KMS-11 (cell line): ENCODE results near the gene IL1R2.

Source experiments
- H2AFZ ChIP-seq: fragments of 200-600 bp; sonication (generic); 2 replicates; pipeline ENCODE4 v1.6.1; 2016; ENCODE audit warnings: antibody characterized with exemption, mixed run types, low read depth
- H3K27ac ChIP-seq: fragments of 200-600 bp; sonication (generic); 2 replicates; pipeline ENCODE4 v1.6.1; 2016; ENCODE audit warnings: mild to moderate bottlenecking, mixed run types
- H3K27me3 ChIP-seq: fragments of 200-600 bp; sonication (generic); 2 replicates; pipeline ENCODE4 v1.6.1; 2017; ENCODE audit warnings: mild to moderate bottlenecking, low read depth, mixed run types, moderate library complexity; ENCODE audit not compliant: insufficient read depth
- H3K36me3 ChIP-seq: fragments of 200-600 bp; sonication (generic); 2 replicates; pipeline ENCODE4 v1.6.1; 2017; ENCODE audit warnings: mild to moderate bottlenecking, mixed run types; ENCODE audit not compliant: insufficient read depth
- H3K4me1 ChIP-seq: fragments of 200-600 bp; sonication (generic); 2 replicates; pipeline ENCODE4 v1.6.1; 2016; ENCODE audit warnings: mild to moderate bottlenecking, low read depth, mixed run types; ENCODE audit not compliant: poor library complexity, severe bottlenecking
- H3K4me2 ChIP-seq: fragments of 200-600 bp; sonication (generic); 2 replicates; pipeline ENCODE4 v1.7.0; 2016; ENCODE audit warnings: mild to moderate bottlenecking, mixed run types
- H3K4me3 ChIP-seq: fragments of 200-600 bp; sonication (generic); IDR thresholded peaks from 2 replicates; pipeline ENCODE4 v1.6.1; 2017; ENCODE audit warnings: low read depth, low read length, mixed read lengths; ENCODE audit not compliant: insufficient read depth
- H3K79me2 ChIP-seq: fragments of 200-600 bp; sonication (generic); 2 replicates; pipeline ENCODE4 v1.6.1; 2016; ENCODE audit warnings: low read depth, mixed run types; ENCODE audit not compliant: insufficient read depth
- H3K9ac ChIP-seq: fragments of 200-600 bp; sonication (generic); 2 replicates; pipeline ENCODE4 v1.6.1; 2016; ENCODE audit warnings: mild to moderate bottlenecking, mixed run types
- H4K20me1 ChIP-seq: fragments of 200-600 bp; sonication (generic); 2 replicates; pipeline ENCODE4 v1.6.1; 2016; ENCODE audit warnings: mild to moderate bottlenecking, mixed run types; ENCODE audit not compliant: insufficient read depth
- CTCF ChIP-seq: fragments of 200-600 bp; sonication (generic); conservative IDR thresholded peaks from 2 replicates; pipeline ENCODE4 v1.6.1; 2017; ENCODE audit warnings: low read depth, mild to moderate bottlenecking, antibody characterized with exemption, low read length, moderate library complexity, mixed read lengths

Gene IL1R2

DNA sequence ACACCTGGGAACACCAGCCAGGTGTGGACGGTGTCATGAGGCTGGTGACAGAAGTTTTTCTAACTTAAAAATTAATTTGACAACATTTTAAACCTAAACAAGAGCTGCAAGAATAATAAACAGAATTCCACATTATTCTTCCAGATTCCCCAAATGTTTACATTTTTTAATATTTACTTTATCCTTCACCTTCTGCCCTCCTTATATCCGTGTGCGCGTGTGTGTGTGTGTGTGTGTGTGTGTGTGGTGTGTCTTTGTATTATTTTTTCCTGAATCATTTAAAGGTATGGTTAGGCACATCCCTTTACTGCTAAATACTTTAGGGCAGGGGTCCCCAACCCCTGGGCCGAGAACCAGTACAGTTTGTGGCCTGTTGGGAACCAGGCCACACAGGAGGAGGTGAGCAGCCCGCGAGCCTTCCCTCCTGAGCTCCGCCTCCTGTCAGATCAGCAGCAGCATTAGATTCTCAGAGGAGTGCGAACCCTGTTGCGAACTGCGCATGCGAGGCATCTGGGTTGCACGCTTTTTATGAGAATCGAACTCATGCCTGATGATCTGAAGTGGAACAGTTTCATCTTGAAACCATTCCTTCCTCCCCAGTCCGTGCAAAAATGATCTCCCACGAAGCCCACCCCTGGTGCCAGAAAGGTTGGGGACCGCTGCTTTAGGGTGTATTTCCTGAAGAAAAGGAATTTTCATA is 16.4 kb upstream of the IL1R2 start:
- H3K27me3 ChIP-seq = no peaks in the 10 kb centered on the region
- H4K20me1 ChIP-seq = no peaks in the 10 kb centered on the region
- H3K9ac ChIP-seq = no peak overlapping the region
- no peak overlapping the region for H3K27ac ChIP-seq
- no peak overlapping the region for H2AFZ ChIP-seq
- no peaks in the 10 kb centered on the region for H3K36me3 ChIP-seq
- no peak for TF ChIP-seq CTCF
- no peak overlapping the region for H3K4me3 ChIP-seq
- no peak overlapping the region for H3K4me2 ChIP-seq
- no peaks in the 10 kb centered on the region for H3K79me2 ChIP-seq
- H3K4me1 ChIP-seq = peaks cover 16% of the 10 kb centered on the region

- no peak overlapping the region for H3K4me3 ChIP-seq
- peak overlapping the region; percentile 17; the same call in 1 of the 2 replicates for H2AFZ ChIP-seq
- no peaks in the 10 kb centered on the region for H3K27me3 ChIP-seq
- peaks cover 16% of the 10 kb centered on the region for H3K4me1 ChIP-seq
- no peaks in the 10 kb centered on the region for H3K79me2 ChIP-seq
- H3K27ac ChIP-seq = peak overlapping the region; percentile 44; the same call in 1 of the 2 replicates
- H3K36me3 ChIP-seq = no peaks in the 10 kb centered on the region
- no peak overlapping the region for H3K9ac ChIP-seq
- no peaks in the 10 kb centered on the region for H4K20me1 ChIP-seq
- no peak for TF ChIP-seq CTCF
- H3K4me2 ChIP-seq = peak overlapping the region; percentile 33; the same call in 1 of the 2 replicates
Measured at GRCh38 chr2:101976891-101977290, 14.9 kb upstream of the IL1R2 start.

- H3K27ac ChIP-seq = no peak overlapping the region
- H2AFZ ChIP-seq = no peak overlapping the region
- no peak for TF ChIP-seq CTCF
- H3K4me2 ChIP-seq = no peak overlapping the region
- no peaks in the 10 kb centered on the region for H3K79me2 ChIP-seq
- no peaks in the 10 kb centered on the region for H3K36me3 ChIP-seq
- no peak overlapping the region for H3K9ac ChIP-seq
- peaks cover 16% of the 10 kb centered on the region for H3K4me1 ChIP-seq
- no peaks in the 10 kb centered on the region for H4K20me1 ChIP-seq
- H3K4me3 ChIP-seq = no peak overlapping the region
- H3K27me3 ChIP-seq = no peaks in the 10 kb centered on the region
Measured at GRCh38 chr2:101980368-101980767, 11.4 kb upstream of the IL1R2 start.

DNA sequence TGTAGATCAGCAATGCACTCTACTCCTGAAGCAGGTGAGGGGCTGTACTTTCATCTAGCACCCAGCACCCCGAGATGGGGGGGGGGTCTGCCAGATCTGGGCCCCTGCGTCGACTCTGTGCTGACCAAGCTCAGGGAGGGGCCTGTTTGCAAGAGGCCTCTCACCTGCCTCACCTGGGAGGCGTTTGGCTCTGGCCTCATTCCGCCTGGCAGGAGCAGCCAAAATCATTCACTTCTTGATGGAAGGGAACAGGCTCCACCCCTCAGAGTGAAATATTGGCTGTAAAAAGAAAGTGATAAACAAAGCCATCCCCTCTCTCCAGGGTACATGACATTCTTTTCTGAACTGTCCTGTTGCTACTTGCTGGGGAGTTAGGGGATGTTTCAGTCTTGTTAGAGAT is 10.7 kb upstream of the IL1R2 start:
- Histone ChIP-seq H3K79me2 (no peaks in the 10 kb centered on the region), H3K4me1 (peaks cover 14% of the 10 kb centered on the region), H3K27ac (no peak overlapping the region), H3K36me3 (no peaks in the 10 kb centered on the region), H3K9ac (no peak overlapping the region), H2AFZ (no peak overlapping the region), H3K27me3 (no peaks in the 10 kb centered on the region), H3K4me2 (no peak overlapping the region), H3K4me3 (no peak overlapping the region), H4K20me1 (no peaks in the 10 kb centered on the region)
- TF ChIP-seq CTCF = no peak
